Measurements from ENCODE around the gene PAPOLB.

Gene PAPOLB

GRCh38 chr7:4831723-4832495 is 29.9 kb downstream of the PAPOLB start:
- no peak for DNase-seq (ENCODE audit: insufficient read length, low spot score)
- no peak for TF ChIP-seq POLR2A (IDR thresholded peaks at IDR 0.05; ENCODE audit: low read depth, low read length)
- no peak for FAIRE-seq

- no peak for TF ChIP-seq POLR2A (IDR thresholded peaks at IDR 0.05; ENCODE audit: low read depth, low read length)
- DNase-seq (ENCODE audit: insufficient read length, low spot score): peak; percentile 73
- FAIRE-seq: no peak
Observed at GRCh38 chr7:4830176-4830575, 31.7 kb downstream of the PAPOLB start.

- DNase-seq (ENCODE audit: insufficient read length, low spot score) (no peak), FAIRE-seq (no peak)
- no peak for TF ChIP-seq POLR2A (IDR thresholded peaks at IDR 0.05; ENCODE audit: low read depth, low read length)
Observed at GRCh38 chr7:4828720-4829383, 33.0 kb downstream of the PAPOLB start.

- FAIRE-seq (no peak), DNase-seq (ENCODE audit: insufficient read length, low spot score) (no peak)
- TF ChIP-seq POLR2A (IDR thresholded peaks at IDR 0.05; ENCODE audit: low read depth, low read length): no peak
Observed at GRCh38 chr7:4825081-4825480, 36.7 kb downstream of the PAPOLB start.

- DNase-seq (ENCODE audit: insufficient read length, low spot score): no peak
- FAIRE-seq: no peak
- TF ChIP-seq POLR2A (IDR thresholded peaks at IDR 0.05; ENCODE audit: low read depth, low read length): no peak
Observed at GRCh38 chr7:4824120-4824775, 37.6 kb downstream of the PAPOLB start.

GRCh38 chr7:4823441-4824119 is 38.2 kb downstream of the PAPOLB start:
- FAIRE-seq (no peak), DNase-seq (ENCODE audit: insufficient read length, low spot score) (no peak)
- no peak for TF ChIP-seq POLR2A (IDR thresholded peaks at IDR 0.05; ENCODE audit: low read depth, low read length)

GRCh38 chr7:4822677-4823076 is 39.2 kb downstream of the PAPOLB start:
- DNase-seq (ENCODE audit: insufficient read length, low spot score): no peak
- no peak for TF ChIP-seq POLR2A (IDR thresholded peaks at IDR 0.05; ENCODE audit: low read depth, low read length)
- FAIRE-seq: no peak

GRCh38 chr7:4820967-4821471 is 40.8 kb downstream of the PAPOLB start:
- DNase-seq (ENCODE audit: insufficient read length, low spot score): no peak
- no peak for TF ChIP-seq POLR2A (IDR thresholded peaks at IDR 0.05; ENCODE audit: low read depth, low read length)
- no peak for FAIRE-seq

- FAIRE-seq: no peak
- DNase-seq (ENCODE audit: insufficient read length, low spot score): no peak
- TF ChIP-seq POLR2A (IDR thresholded peaks at IDR 0.05; ENCODE audit: low read depth, low read length): no peak
Observed at GRCh38 chr7:4820405-4820966, 41.3 kb downstream of the PAPOLB start.

- FAIRE-seq: no peak
- no peak for DNase-seq (ENCODE audit: insufficient read length, low spot score)
- no peak for TF ChIP-seq POLR2A (IDR thresholded peaks at IDR 0.05; ENCODE audit: low read depth, low read length)
Observed at GRCh38 chr7:4819560-4820404, 42.0 kb downstream of the PAPOLB start.

GRCh38 chr7:4818000-4818794 is 43.6 kb downstream of the PAPOLB start:
- DNase-seq (ENCODE audit: insufficient read length, low spot score) (no peak), FAIRE-seq (no peak)
- no peak for TF ChIP-seq POLR2A (IDR thresholded peaks at IDR 0.05; ENCODE audit: low read depth, low read length)
